NCI-H1092 treated with DMSO at 0.1 percent for 48 hours (cell line): ENCODE results near the gene CD3E.

Experiments
- DNase-seq: peaks from one replicate; lab custom pipeline; 2025; lab: John Stamatoyannopoulos, UW

CD3E gene

GRCh38 chr11:118325283-118325682 lies 20.8 kb downstream of the CD3E start:
- no peak for DNase-seq

GRCh38 chr11:118328745-118329144 lies 24.2 kb downstream of the CD3E start:
- DNase-seq, result no peak

- DNase-seq, result no peak
Measured at GRCh38 chr11:118334745-118335144, 30.2 kb downstream of the CD3E start.

GRCh38 chr11:118338637-118339061 lies 34.1 kb downstream of the CD3E start:
- DNase-seq, result no peak

DNA sequence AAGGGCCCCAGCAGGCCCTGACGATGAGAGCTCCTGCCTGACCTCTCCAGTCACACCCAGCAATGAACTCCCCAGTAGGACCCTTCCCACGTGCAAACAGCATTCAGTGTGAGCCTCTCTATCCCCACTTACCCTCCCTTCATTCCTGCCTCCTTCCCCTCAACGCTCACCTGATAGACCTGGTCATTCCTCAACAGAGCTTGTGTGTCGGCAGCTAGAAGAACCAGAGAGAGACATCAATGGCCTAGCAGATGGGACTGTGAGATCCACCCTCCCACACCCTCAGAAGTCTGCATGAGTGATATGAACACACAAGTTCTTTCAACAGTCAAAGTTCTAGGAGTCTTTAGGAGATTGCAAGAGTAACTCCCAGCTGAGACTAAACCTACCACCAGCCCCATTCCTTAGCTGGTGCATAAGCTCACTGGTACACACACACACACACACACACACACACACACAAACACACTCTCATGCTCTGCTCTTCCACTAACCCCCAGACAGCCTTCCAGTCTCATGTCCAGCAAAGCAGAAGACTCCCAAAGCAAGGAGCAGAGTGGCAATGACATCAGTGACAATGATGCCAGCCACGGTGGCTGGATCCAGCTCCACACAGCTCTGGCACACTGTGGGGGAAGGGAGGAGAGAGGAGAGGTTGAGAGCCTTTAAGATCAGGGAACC lies 34.9 kb downstream of the CD3E start:
- no peak for DNase-seq

GRCh38 chr11:118340449-118340848 lies 35.9 kb downstream of the CD3E start:
- DNase-seq, result no peak

GRCh38 chr11:118341261-118341660 lies 36.7 kb downstream of the CD3E start:
- DNase-seq, result no peak

GRCh38 chr11:118341815-118342489 lies 37.4 kb downstream of the CD3E start:
- no peak for DNase-seq

DNA sequence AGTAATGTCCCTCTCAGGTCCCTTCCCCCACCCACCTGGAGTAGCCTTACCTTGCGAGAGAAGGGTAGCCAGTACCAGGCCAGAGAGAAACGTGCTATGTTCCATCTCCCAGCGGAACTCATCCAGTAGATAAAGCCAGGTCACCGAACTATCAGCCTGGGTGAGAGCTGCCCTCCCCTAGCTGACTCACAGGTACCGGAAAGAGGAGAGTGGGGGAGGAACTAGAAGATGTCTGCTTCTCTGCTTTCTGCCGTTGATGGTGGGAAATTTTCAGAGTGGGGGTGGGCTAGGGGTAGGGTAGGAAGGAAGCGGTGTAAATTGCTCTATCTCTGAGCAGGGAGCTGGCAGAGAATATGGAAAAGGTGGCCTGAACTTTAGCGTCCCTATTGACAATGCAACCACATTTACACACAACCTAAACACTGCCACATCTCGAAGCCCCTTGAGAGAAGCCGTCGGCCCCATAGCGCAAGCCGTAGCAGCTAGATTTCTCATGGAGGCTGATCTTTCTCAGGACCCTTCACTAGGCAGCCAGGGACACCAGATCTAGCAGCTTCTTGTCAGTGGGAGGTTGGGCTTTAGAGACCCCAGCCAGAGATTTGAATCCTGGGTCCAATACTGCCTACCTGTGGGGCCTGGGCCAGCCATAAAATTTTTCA lies 38.1 kb downstream of the CD3E start, which contains the start of gene CD3D:
Gene CD3D (minus strand): TSS at position 203 of the 659 bp plus-strand sequence. CDS start 98 bp downstream, at position 105.
- DNase-seq, result no peak

DNA sequence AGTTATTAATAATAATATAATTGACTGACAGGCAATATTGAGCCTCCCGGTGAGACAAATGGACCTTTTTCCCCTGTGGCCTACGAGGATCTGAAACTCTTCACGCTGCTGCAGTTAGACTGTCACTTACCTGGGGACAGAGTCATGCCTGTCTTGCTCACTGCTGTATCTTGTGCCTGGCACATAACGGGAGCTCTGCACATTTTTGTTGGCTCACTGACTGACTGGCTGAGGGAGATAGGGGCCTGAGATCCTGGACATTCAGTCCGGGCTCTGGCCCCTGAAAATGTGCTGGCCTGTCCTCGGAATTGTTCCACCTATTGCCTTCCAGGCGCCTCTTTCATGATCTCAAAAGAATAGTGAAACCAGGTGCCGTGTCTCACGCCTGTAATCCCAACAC lies 38.7 kb downstream of the CD3E start:
- DNase-seq, result no peak

DNA sequence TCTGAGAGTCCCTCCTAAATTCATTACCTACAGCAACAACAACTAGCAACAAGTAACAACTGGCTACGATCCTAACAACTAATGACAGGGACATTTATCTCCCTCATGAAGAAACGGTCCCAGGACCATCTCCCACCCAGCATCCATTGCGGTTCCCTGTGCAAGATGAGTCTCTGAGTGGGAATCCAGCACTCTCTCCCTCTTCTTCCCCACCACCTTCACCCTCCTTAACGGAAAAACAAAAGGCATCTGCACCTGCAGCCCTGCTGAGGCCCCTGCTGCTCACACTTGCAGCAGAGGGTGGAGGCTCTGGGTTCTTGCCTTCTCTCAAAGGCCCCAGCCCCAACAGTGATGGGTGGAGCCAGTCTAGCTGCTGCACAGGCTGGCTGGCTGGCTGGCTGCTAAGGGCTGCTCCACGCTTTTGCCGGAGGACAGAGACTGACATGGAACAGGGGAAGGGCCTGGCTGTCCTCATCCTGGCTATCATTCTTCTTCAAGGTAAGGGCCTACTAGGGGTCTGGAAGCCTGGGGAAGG lies 39.5 kb downstream of the CD3E start, which contains the start of gene CD3G:
Gene CD3G (plus strand): TSS at position 364 of the 535 bp plus-strand sequence. CDS start 80 bp downstream, at position 444.
- DNase-seq, result no peak

GRCh38 chr11:118349475-118349874 lies 44.9 kb downstream of the CD3E start:
- no peak for DNase-seq

- DNase-seq, result peak; percentile 7
Measured at GRCh38 chr11:118353084-118353710, 48.7 kb downstream of the CD3E start.

- no peak for DNase-seq
Measured at GRCh38 chr11:118358071-118358470, 53.5 kb downstream of the CD3E start.

DNA sequence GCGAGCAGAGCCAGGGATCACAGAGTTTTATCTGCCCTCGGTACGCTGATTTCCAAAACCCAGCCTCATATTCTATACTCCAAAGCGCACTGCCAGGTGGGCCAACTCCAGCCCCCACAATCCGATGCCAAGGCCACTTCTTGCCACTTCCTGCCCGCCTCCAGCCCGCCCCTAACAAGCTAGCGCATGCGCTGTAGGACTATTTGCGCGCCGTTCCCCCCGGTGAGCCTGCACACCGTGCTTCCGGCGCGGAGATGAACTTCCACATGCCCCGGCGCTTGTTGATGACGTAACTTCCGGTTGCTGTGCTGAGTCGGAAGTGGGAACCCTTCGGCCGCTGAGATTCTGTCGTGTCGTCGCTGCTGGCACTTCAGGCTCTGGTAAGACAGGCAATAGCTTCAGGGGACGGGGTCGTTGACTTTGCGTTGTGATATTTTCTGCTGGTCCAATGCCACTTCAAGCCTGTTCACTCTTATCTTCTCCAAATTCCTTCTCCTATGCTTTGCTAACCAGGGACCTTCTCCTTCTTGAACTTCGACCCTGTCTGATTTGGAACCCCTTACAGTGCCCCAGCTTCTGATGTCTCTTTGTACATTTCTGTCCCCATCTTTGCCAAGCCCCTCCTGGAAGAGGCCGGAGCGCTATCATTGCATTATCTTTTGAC lies 54.9 kb downstream of the CD3E start, which contains the start of gene UBE4A:
Gene UBE4A (plus strand): TSS at position 306 of the 664 bp plus-strand sequence. CDS start 5,481 bp downstream, outside the sequence.
- peak; percentile 97 for DNase-seq

- no peak for DNase-seq
Measured at GRCh38 chr11:118364956-118365615, 60.6 kb downstream of the CD3E start.
